ENCODE measurements around the gene LCOR.

Gene LCOR

GRCh38 chr10:96906864-96907263, 74.8 kb downstream of the LCOR start:
- Histone ChIP-seq H3K9me3 (ENCODE audit: severe bottlenecking) (no peaks in the 10 kb centered on the region), H3K4me1 (ENCODE audit: insufficient read depth, poor library complexity, severe bottlenecking) (peaks cover 6% of the 10 kb centered on the region), H3K27ac (ENCODE audit: poor library complexity, severe bottlenecking) (no peak overlapping the region), H3K36me3 (ENCODE audit: low read depth) (peaks cover 11% of the 10 kb centered on the region), H3K4me3 (ENCODE audit: severe bottlenecking) (no peak overlapping the region), H3K27me3 (ENCODE audit: insufficient read depth, poor library complexity, severe bottlenecking) (no peaks in the 10 kb centered on the region)
- TF ChIP-seq CTCF (IDR thresholded peaks at IDR 0.05; ENCODE audit: poor library complexity, severe bottlenecking) = no peak
- ATAC-seq (ENCODE audit: low read depth) (no peak), DNase-seq (ENCODE audit: low spot score) (no peak)

GRCh38 chr10:96910488-96911395, 78.6 kb downstream of the LCOR start:
- peak; percentile 76 for TF ChIP-seq CTCF (IDR thresholded peaks at IDR 0.05; ENCODE audit: poor library complexity, severe bottlenecking)
- Histone ChIP-seq H3K9me3 (ENCODE audit: severe bottlenecking) (no peaks in the 10 kb centered on the region), H3K4me3 (ENCODE audit: severe bottlenecking) (no peak overlapping the region), H3K4me1 (ENCODE audit: insufficient read depth, poor library complexity, severe bottlenecking) (no peaks in the 10 kb centered on the region), H3K36me3 (ENCODE audit: low read depth) (peaks cover 11% of the 10 kb centered on the region), H3K27me3 (ENCODE audit: insufficient read depth, poor library complexity, severe bottlenecking) (no peaks in the 10 kb centered on the region), H3K27ac (ENCODE audit: poor library complexity, severe bottlenecking) (no peak overlapping the region)
- DNase-seq (ENCODE audit: low spot score) = no peak
- ATAC-seq (ENCODE audit: low read depth) = no peak

- Histone ChIP-seq H3K27me3 (ENCODE audit: insufficient read depth, poor library complexity, severe bottlenecking) (no peaks in the 10 kb centered on the region), H3K4me1 (ENCODE audit: insufficient read depth, poor library complexity, severe bottlenecking) (no peaks in the 10 kb centered on the region), H3K36me3 (ENCODE audit: low read depth) (peaks cover 16% of the 10 kb centered on the region), H3K27ac (ENCODE audit: poor library complexity, severe bottlenecking) (no peak overlapping the region), H3K9me3 (ENCODE audit: severe bottlenecking) (no peaks in the 10 kb centered on the region), H3K4me3 (ENCODE audit: severe bottlenecking) (no peak overlapping the region)
- ATAC-seq (ENCODE audit: low read depth) (no peak), DNase-seq (ENCODE audit: low spot score) (no peak)
- no peak for TF ChIP-seq CTCF (IDR thresholded peaks at IDR 0.05; ENCODE audit: poor library complexity, severe bottlenecking)
Observed at GRCh38 chr10:96912405-96912804, 80.3 kb downstream of the LCOR start.

DNA sequence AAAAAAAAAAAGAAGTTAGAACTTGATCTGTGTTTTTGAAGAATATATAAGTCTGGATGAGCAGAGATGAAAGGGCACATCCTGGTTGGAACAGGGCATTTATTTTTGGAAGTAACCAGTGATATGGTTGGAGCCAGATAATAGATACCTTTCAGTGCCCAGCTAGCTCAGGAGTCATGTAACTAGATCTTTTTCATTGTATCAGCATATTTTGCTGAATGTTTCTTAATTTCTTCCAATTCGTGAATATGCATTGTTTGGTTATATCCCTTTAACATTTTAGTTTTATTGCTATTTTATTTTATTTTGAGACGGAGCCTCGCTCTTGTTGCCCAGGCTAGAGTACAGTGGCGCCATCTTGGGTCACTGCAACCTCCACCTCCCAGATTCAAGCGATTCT, 81.8 kb downstream of the LCOR start:
- TF ChIP-seq CTCF (IDR thresholded peaks at IDR 0.05; ENCODE audit: poor library complexity, severe bottlenecking) = no peak
- no peaks in the 10 kb centered on the region for H3K4me1 ChIP-seq (ENCODE audit: insufficient read depth, poor library complexity, severe bottlenecking)
- ATAC-seq (ENCODE audit: low read depth) = no peak
- peaks cover 9% of the 10 kb centered on the region; the same call in 1 of the 2 replicates for H3K36me3 ChIP-seq (ENCODE audit: low read depth)
- H3K4me3 ChIP-seq (ENCODE audit: severe bottlenecking) = no peak overlapping the region
- no peaks in the 10 kb centered on the region for H3K9me3 ChIP-seq (ENCODE audit: severe bottlenecking)
- no peaks in the 10 kb centered on the region for H3K27me3 ChIP-seq (ENCODE audit: insufficient read depth, poor library complexity, severe bottlenecking)
- DNase-seq (ENCODE audit: low spot score) = no peak
- H3K27ac ChIP-seq (ENCODE audit: poor library complexity, severe bottlenecking) = no peak overlapping the region

DNA sequence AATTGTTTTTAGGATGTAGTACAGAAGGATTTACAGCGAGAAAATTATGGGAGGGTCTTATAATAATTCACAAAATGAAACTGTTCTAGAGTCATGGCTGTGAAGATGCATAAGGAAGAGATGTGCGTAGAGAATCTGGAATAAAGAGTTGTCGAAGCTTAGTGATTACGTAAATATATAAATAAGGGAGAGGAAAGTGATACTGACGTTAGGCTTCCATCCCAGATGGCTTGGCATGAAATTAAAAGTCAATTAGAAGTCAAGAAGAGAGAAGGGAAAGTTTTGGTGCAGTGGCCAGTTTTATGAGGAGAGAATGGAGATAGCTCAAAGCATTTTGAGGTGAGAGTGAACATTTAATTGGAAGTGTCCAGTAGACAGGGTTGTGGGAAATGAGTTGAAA, 85.5 kb downstream of the LCOR start:
- no peaks in the 10 kb centered on the region for H3K27me3 ChIP-seq (ENCODE audit: insufficient read depth, poor library complexity, severe bottlenecking)
- H3K4me3 ChIP-seq (ENCODE audit: severe bottlenecking) = no peak overlapping the region
- H3K36me3 ChIP-seq (ENCODE audit: low read depth) = peaks cover 8% of the 10 kb centered on the region
- TF ChIP-seq CTCF (IDR thresholded peaks at IDR 0.05; ENCODE audit: poor library complexity, severe bottlenecking) = no peak
- no peak for DNase-seq (ENCODE audit: low spot score)
- H3K4me1 ChIP-seq (ENCODE audit: insufficient read depth, poor library complexity, severe bottlenecking) = no peaks in the 10 kb centered on the region
- no peaks in the 10 kb centered on the region for H3K9me3 ChIP-seq (ENCODE audit: severe bottlenecking)
- ATAC-seq (ENCODE audit: low read depth) = no peak
- no peak overlapping the region for H3K27ac ChIP-seq (ENCODE audit: poor library complexity, severe bottlenecking)

Data from RWPE2 (cell line).